Measurements from ENCODE around the gene HPS4. TPM values are rescaled to one million over a fixed set of nuclear protein-coding genes. Genes with fewer than 3 reads are reported as not detected.

The HPS4 gene
- total RNA-seq, 1 donor from 2014 or later, result 36.1 TPM

GRCh38 chr22:26479043-26479791 is 4.4 kb downstream of the HPS4 start:
- intact Hi-C loops (cut with DNase I), result no loop called here
- no peak for DNase-seq (ENCODE audit: extremely low spot score in 2 of 2)
- Histone ChIP-seq H3K36me3 (peaks cover 0 to 25% of the 10 kb centered on the region in 2 donors), H3K27ac (no peak overlapping the region), H3K4me3 (peak overlapping the region in 1 of 2 donors; percentile 1), H3K9me3 (no peaks in the 10 kb centered on the region), H3K27me3 (no peaks in the 10 kb centered on the region), H3K4me1 (peaks cover 52% of the 10 kb centered on the region)
- TF ChIP-seq POLR2A (IDR thresholded peaks at IDR 0.05) (no peak), CTCF (IDR thresholded peaks at IDR 0.05) (no peak)

- no peaks in the 10 kb centered on the region for H3K9me3 ChIP-seq
- no peaks in the 10 kb centered on the region for H3K27me3 ChIP-seq
- peaks cover 39% of the 10 kb centered on the region for H3K4me1 ChIP-seq
- no peak for TF ChIP-seq POLR2A (IDR thresholded peaks at IDR 0.05)
- no peak for TF ChIP-seq POLR2AphosphoS5 (IDR thresholded peaks at IDR 0.05; ENCODE audit: insufficient read depth in 1 of 2, low read depth in 1 of 2)
- no peak for TF ChIP-seq CTCF (IDR thresholded peaks at IDR 0.05)
- H3K27ac ChIP-seq, result no peak overlapping the region
- intact Hi-C loops (cut with DNase I), result no loop called here
- no peak overlapping the region for H3K4me3 ChIP-seq
- peaks cover 0 to 35% of the 10 kb centered on the region in 2 donors for H3K36me3 ChIP-seq
- no peak for DNase-seq (ENCODE audit: extremely low spot score in 2 of 2)
Measured at GRCh38 chr22:26477341-26477731, 6.2 kb downstream of the HPS4 start.

GRCh38 chr22:26476705-26477340 is 6.8 kb downstream of the HPS4 start:
- H3K4me3 ChIP-seq, result no peak overlapping the region
- no peaks in the 10 kb centered on the region for H3K9me3 ChIP-seq
- no peaks in the 10 kb centered on the region for H3K27me3 ChIP-seq
- H3K27ac ChIP-seq, result no peak overlapping the region
- DNase-seq (ENCODE audit: extremely low spot score in 2 of 2), result no peak
- TF ChIP-seq POLR2A (IDR thresholded peaks at IDR 0.05) (no peak), CTCF (IDR thresholded peaks at IDR 0.05) (no peak), POLR2AphosphoS5 (IDR thresholded peaks at IDR 0.05; ENCODE audit: insufficient read depth in 1 of 2, low read depth in 1 of 2) (no peak)
- intact Hi-C loops (cut with DNase I), result no loop called here
- H3K4me1 ChIP-seq, result peaks cover 34% of the 10 kb centered on the region
- peaks cover 0 to 40% of the 10 kb centered on the region in 2 donors for H3K36me3 ChIP-seq

GRCh38 chr22:26474682-26475081 is 8.9 kb downstream of the HPS4 start:
- intact Hi-C loops (cut with DNase I), result no loop called here
- DNase-seq (ENCODE audit: extremely low spot score in 2 of 2), result no peak
- peaks cover 0 to 62% of the 10 kb centered on the region in 2 donors for H3K36me3 ChIP-seq
- H3K9me3 ChIP-seq, result no peaks in the 10 kb centered on the region
- H3K27ac ChIP-seq, result no peak overlapping the region
- no peaks in the 10 kb centered on the region for H3K27me3 ChIP-seq
- H3K4me1 ChIP-seq, result peaks cover 12% of the 10 kb centered on the region
- H3K4me3 ChIP-seq, result no peak overlapping the region
- TF ChIP-seq POLR2A (IDR thresholded peaks at IDR 0.05), result no peak
- no peak for TF ChIP-seq POLR2AphosphoS5 (IDR thresholded peaks at IDR 0.05; ENCODE audit: insufficient read depth in 1 of 2, low read depth in 1 of 2)
- TF ChIP-seq CTCF (IDR thresholded peaks at IDR 0.05), result no peak

GRCh38 chr22:26471522-26471921 is 12.1 kb downstream of the HPS4 start:
- no peak overlapping the region for H3K27ac ChIP-seq

More at GRCh38 chr22:26471522-26471921, 12.1 kb downstream of the HPS4 start:
- Histone ChIP-seq H3K27me3 (no peaks in the 10 kb centered on the region), H3K4me1 (no peaks in the 10 kb centered on the region), H3K36me3 (peaks cover 0 to 78% of the 10 kb centered on the region in 2 donors), H3K9me3 (no peaks in the 10 kb centered on the region), H3K4me3 (no peak overlapping the region)
- no peak for TF ChIP-seq POLR2A (IDR thresholded peaks at IDR 0.05)
- no peak for TF ChIP-seq CTCF (IDR thresholded peaks at IDR 0.05)
- TF ChIP-seq POLR2AphosphoS5 (IDR thresholded peaks at IDR 0.05; ENCODE audit: insufficient read depth in 1 of 2, low read depth in 1 of 2), result peak in 1 of 2 donors; percentile 26
- intact Hi-C loops (cut with DNase I), result no loop called here
- no peak for DNase-seq (ENCODE audit: extremely low spot score in 2 of 2)
